H1 (cell line): ENCODE results near the gene SMARCAL1. TPM values are rescaled to one million over a fixed set of nuclear protein-coding genes. Genes with fewer than 3 reads are reported as not detected.

ENCODE experiments used
- EGR1 ChIP-seq: IDR thresholded peaks from 2 replicates; pipeline ENCODE4 v1.6.1; 2011; ENCODE audit warnings: low read depth, low read length, borderline replicate concordance
- EP300 ChIP-seq, 2 experiments: IDR thresholded peaks; 1 replicate in 1 of 2; 2 replicates in 1 of 2; pipeline ENCODE4 v1.6.1; 2011 to 2012; ENCODE audit warnings: low read depth in 2 of 2, low read length in 2 of 2, mild to moderate bottlenecking in 2 of 2, borderline replicate concordance in 1 of 2, inconsistent platforms in 1 of 2, moderate library complexity in 1 of 2
- POU5F1 ChIP-seq: IDR thresholded peaks from 2 replicates; pipeline ENCODE4 v1.6.1; 2011; ENCODE audit warnings: low read depth, mild to moderate bottlenecking, low read length, moderate library complexity
- RBBP5 ChIP-seq: IDR thresholded peaks from 2 replicates; pipeline ENCODE4 v1.7.1; 2012; ENCODE audit warnings: low read depth, mild to moderate bottlenecking, inconsistent platforms, low read length, moderate library complexity, borderline replicate concordance
- SP4 ChIP-seq: IDR thresholded peaks from 2 replicates; pipeline ENCODE4 v1.6.1; 2012; ENCODE audit warnings: low read length, inconsistent platforms
- TBP ChIP-seq: IDR thresholded peaks from 2 replicates; pipeline ENCODE4 v1.6.1; 2011; ENCODE audit warnings: low read depth, low read length, improper control_type of control experiment
- polyA plus RNA-seq, 7 experiments: library from polyadenylated mRNA; depleted of rRNA in 3 of 7; stranded (reverse) in 5 of 7; unstranded in 2 of 7; fragments of >200 nt in 5 of 7; fragments of 200-250 nt in 2 of 7; gene quantifications; 1 replicate in 5 of 7; 2 replicates in 1 of 7; 4 replicates in 1 of 7; pipeline versions ENCODE4 v1.2.1 to v1.2.3, GENCODE V29; 2011 to 2013; ENCODE audit warnings: missing spikeins in 2 of 7, mixed read lengths in 2 of 7
- total RNA-seq: library from RNA; stranded (reverse); fragmentation: NEBNext Ultra II Directional; extraction: Animal tissue kit (Norgen Biotek cat#: 25700); gene quantifications from 2 replicates; pipeline ENCODE4 v1.2.1, GENCODE V29; 2021

The SMARCAL1 gene
- total and polyA plus RNA-seq, 2 of the 8 experiments (the other 6 are each of a cell fraction or from before 2014, with no cell fraction given): 17.6 to 17.9 TPM

GRCh38 chr2:216464104-216464720 is 51.9 kb downstream of the SMARCAL1 start (continued):
- TF ChIP-seq EP300 (IDR thresholded peaks at IDR 0.05; ENCODE audit: borderline replicate concordance in 1 of 2, low read depth in 2 of 2, low read length in 2 of 2) (no peak), SP4 (no peak), TBP (no peak), EGR1 (no peak), RBBP5 (no peak), POU5F1 (no peak)
